Psoas muscle (tissue), 8 donors: Measurements from ENCODE around the gene ERCC1. TPM values are rescaled to one million over a fixed set of nuclear protein-coding genes. Genes with fewer than 3 reads are reported as not detected.

ENCODE experiments used
- ATAC-seq, 4 donors: fragments of 200-7000 bp; cut with Tn5 transposase; one replicate each; pipeline ENCODE4 v1.9.1; 2020; ENCODE audit warnings: moderate library complexity in 3 of 4, mild to moderate bottlenecking in 2 of 4
- DNase-seq, 2 donors: peaks; one replicate each; pipeline ENCODE4 v3.0.0-alpha.2; 2020
- H3K27ac ChIP-seq: fragments of 200-600 bp; one replicate; pipeline ENCODE4 v1.8.0; 2022
- H3K27me3 ChIP-seq, 3 donors: fragments of 200-600 bp in 1 of 3; one replicate each; pipeline versions ENCODE4 v1.6.1 to v1.8.0; 2013 to 2022; ENCODE audit warnings: low read length in 2 of 3, mild to moderate bottlenecking in 2 of 3, moderate library complexity in 1 of 3; ENCODE audit not compliant: insufficient read depth in 3 of 3
- H3K36me3 ChIP-seq, 2 donors: fragments of 200-600 bp in 1 of 2; one replicate each; pipeline versions ENCODE4 v1.6.1 to v1.8.0; 2013 to 2022; ENCODE audit warnings: low read depth in 1 of 2, mild to moderate bottlenecking in 1 of 2, moderate library complexity in 1 of 2; ENCODE audit not compliant: insufficient read depth in 1 of 2
- H3K4me1 ChIP-seq: fragments of 200-600 bp; one replicate; pipeline ENCODE4 v1.8.0; 2022
- H3K4me3 ChIP-seq: fragments of 200-600 bp; one replicate; pipeline ENCODE4 v1.8.0; 2022; ENCODE audit warnings: mild to moderate bottlenecking
- H3K9me3 ChIP-seq: fragments of 200-600 bp; one replicate; pipeline ENCODE4 v1.8.0; 2022
- WGBS, 3 donors: extraction: QIAGEN DNeasy Blood & Tissue Kit; methylation state at CpG; one replicate each; pipeline versions ENCODE4 v1.1.6 to v1.1.7; 2013; 5-methylcytosine and 5-hydroxymethylcytosine counted together
- intact Hi-C, 2 donors: fragments of 100-400 bp; cut with DNase I; formaldehyde crosslinking; loops; one replicate each; pipeline versions ENCODE4 v1.11.0 to v1.14.2; 2022
- polyA plus RNA-seq, 3 donors: library from polyadenylated mRNA; stranded (reverse); fragments of 200-250 nt; gene quantifications; one replicate each; pipeline ENCODE4 v1.2.3, GENCODE V29; 2013
- total RNA-seq, 4 donors: library from RNA; stranded (reverse); fragmentation: NEBNext Ultra II Directional in 2 of 4; extraction: Animal tissue kit (Norgen Biotek cat#: 25700) in 2 of 4; gene quantifications; one replicate each; pipeline versions ENCODE4 v1.2.1 to v1.2.4, GENCODE V29; 2021 to 2023
- TF ChIP-seq, protein P1 (sequence below): fragments of 200-600 bp; IDR thresholded peaks from one replicate; pipeline ENCODE4 v1.8.0; 2022; ENCODE audit warnings: antibody characterized with exemption
- donor health status: healthy with polysubstance abuse.
- donor health status: DM: no; HTN: no; CAD: no; lungs with moderate emphysema.
- donor health status: Bipolar disorder and iron deficiency.
- donor health status: healthy.
- donor health status: DM: yes; HTN: yes; CAD: no.
- donor health status: DM: no; HTN: no; CAD: no.
- donor health status: DM: no; HTN: no; CAD: no.
- donor health status: DM: yes; HTN: yes; CAD: no.

ERCC1 gene
- total and polyA plus RNA-seq, 7 donors, result 59.5 to 2,153 (median 84.6) TPM

DNA sequence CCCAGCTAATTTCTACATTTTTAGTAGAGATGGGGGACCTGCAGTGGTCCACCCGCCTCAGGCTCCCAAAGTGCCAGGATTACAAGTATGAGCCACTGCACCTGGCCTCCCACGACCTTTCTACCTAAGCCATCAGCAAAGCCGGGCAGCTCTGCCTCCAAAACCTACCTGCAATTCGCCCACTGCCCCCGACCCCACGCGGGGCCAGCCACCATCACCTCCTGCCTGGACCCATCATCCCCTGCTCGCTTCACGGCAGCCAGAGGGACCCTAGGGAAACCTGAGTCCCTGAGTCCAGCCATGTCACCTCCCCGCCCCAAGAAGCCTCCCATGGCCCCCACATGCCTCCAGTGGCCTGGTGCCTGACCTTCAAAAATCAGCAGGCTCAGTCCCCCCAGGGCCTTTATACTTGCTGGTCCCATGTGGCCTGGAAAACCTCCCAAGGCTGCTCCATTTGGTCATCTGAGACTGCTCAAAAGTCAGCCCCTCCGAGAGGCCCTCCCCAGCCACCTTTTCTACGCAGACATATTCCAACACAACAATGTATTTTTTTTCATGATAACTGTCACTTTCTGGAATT is 65.4 kb downstream of the ERCC1 start:
- TF ChIP-seq, protein P1, sequence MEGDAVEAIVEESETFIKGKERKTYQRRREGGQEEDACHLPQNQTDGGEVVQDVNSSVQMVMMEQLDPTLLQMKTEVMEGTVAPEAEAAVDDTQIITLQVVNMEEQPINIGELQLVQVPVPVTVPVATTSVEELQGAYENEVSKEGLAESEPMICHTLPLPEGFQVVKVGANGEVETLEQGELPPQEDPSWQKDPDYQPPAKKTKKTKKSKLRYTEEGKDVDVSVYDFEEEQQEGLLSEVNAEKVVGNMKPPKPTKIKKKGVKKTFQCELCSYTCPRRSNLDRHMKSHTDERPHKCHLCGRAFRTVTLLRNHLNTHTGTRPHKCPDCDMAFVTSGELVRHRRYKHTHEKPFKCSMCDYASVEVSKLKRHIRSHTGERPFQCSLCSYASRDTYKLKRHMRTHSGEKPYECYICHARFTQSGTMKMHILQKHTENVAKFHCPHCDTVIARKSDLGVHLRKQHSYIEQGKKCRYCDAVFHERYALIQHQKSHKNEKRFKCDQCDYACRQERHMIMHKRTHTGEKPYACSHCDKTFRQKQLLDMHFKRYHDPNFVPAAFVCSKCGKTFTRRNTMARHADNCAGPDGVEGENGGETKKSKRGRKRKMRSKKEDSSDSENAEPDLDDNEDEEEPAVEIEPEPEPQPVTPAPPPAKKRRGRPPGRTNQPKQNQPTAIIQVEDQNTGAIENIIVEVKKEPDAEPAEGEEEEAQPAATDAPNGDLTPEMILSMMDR, result no peak
- intact Hi-C loops, result no loop called here
- no peaks in the 10 kb centered on the region for H3K9me3 ChIP-seq
- H3K27ac ChIP-seq, result no peak overlapping the region
- WGBS, 3 donors, result 86 to 92% (median 91%) methylated on average over 12 of the region's 12 CpGs
- no peaks in the 10 kb centered on the region for H3K27me3 ChIP-seq
- no peaks in the 10 kb centered on the region for H3K4me1 ChIP-seq
- ATAC-seq (no peak), DNase-seq (no peak)
- H3K36me3 ChIP-seq, result peaks cover 0 to 55% of the 10 kb centered on the region in 2 donors
- no peak overlapping the region for H3K4me3 ChIP-seq

DNA sequence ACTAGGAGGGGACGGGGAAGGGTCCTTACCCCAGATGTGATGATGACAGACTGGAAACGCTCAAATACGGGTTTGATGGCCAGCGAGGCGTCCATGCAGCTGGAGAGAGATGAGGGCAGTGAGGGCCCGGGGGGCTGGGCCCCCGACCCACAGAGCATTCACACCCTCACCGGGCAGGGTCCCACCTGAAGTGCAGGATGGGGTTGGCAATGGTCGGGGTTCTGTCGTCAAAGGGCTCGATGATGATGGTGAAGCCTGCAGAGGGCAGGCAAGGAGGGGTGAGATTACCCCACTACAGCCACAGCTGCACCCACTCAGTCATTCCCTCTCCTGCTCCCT is 66.3 kb downstream of the ERCC1 start:
- no peak for DNase-seq
- no peaks in the 10 kb centered on the region for H3K4me1 ChIP-seq
- H3K9me3 ChIP-seq, result no peaks in the 10 kb centered on the region
- 89 to 93% (median 91%) methylated on average over 11 of the region's 11 CpGs for WGBS, 3 donors
- intact Hi-C loops, result no loop called here
- TF ChIP-seq, protein P1, result no peak
- H3K4me3 ChIP-seq, result no peak overlapping the region
- no peaks in the 10 kb centered on the region for H3K27me3 ChIP-seq
- H3K36me3 ChIP-seq, result peaks cover 0 to 55% of the 10 kb centered on the region in 2 donors
- H3K27ac ChIP-seq, result no peak overlapping the region
- ATAC-seq, result no peak

Other genes with a start within 250 kb of the ERCC1 start
- gene TRAPPC6A, start 245.7 kb downstream of the ERCC1 start, total RNA-seq, result 10 to 100 TPM; 12.3 to 42.2 (median 20.6) TPM
- 10 to 100 TPM; 10.8 to 14.5 (median 12.9) TPM for gene TRAPPC6A, start 245.7 kb downstream of the ERCC1 start, polyA plus RNA-seq
- 1 to 10 TPM; 4.1 to 7.8 (median 5.1) TPM for gene BLOC1S3, start 245.1 kb downstream of the ERCC1 start, total RNA-seq
- 1 to 10 TPM; 3.3 to 6.6 (median 6.5) TPM for gene BLOC1S3, start 245.1 kb downstream of the ERCC1 start, polyA plus RNA-seq
- 1 to 10 TPM in 1 of 4 donors, under 1 TPM in 3; 0.62 to 1.3 (median 0.70) TPM for gene EXOC3L2, start 178.5 kb downstream of the ERCC1 start, total RNA-seq
- gene EXOC3L2, start 178.5 kb downstream of the ERCC1 start, polyA plus RNA-seq, result under 1 TPM; 0.17 to 0.53 (median 0.28) TPM
- gene MARK4, start 172.6 kb downstream of the ERCC1 start, total RNA-seq, result 10 to 100 TPM; 29.7 to 37.7 (median 34.4) TPM
- gene MARK4, start 172.6 kb downstream of the ERCC1 start, polyA plus RNA-seq, result 10 to 100 TPM; 11.0 to 12.5 (median 12.4) TPM
- gene CKM, start 101.0 kb downstream of the ERCC1 start, total RNA-seq, result over 10,000 TPM in 3 of 4 donors, 1,000 to 10,000 TPM in 1; 9,755 to 16,244 (median 12,984) TPM
- gene CKM, start 101.0 kb downstream of the ERCC1 start, polyA plus RNA-seq, result over 10,000 TPM in 2 of 3 donors, 1,000 to 10,000 TPM in 1; 9,503 to 23,818 (median 21,473) TPM
- under 1 TPM in 2 of 4 donors, not detected in 2; 0.11 to 0.27 TPM for gene KLC3, start 83.2 kb downstream of the ERCC1 start, total RNA-seq
- gene KLC3, start 83.2 kb downstream of the ERCC1 start, polyA plus RNA-seq, result under 1 TPM in 2 of 3 donors, not detected in 1; 0.03 to 0.05 TPM
- gene ERCC2, start 53.3 kb downstream of the ERCC1 start, total RNA-seq, result 10 to 100 TPM in 3 of 4 donors, 1 to 10 TPM in 1; 9.3 to 16.4 (median 12.5) TPM
- 1 to 10 TPM; 5.0 to 8.3 (median 5.3) TPM for gene ERCC2, start 53.3 kb downstream of the ERCC1 start, polyA plus RNA-seq
- gene PPP1R13L, start 18.8 kb downstream of the ERCC1 start, total RNA-seq, result 1 to 10 TPM; 4.1 to 6.9 (median 5.8) TPM
- gene PPP1R13L, start 18.8 kb downstream of the ERCC1 start, polyA plus RNA-seq, result 10 to 100 TPM in 1 of 3 donors, 1 to 10 TPM in 2; 1.8 to 21.4 (median 1.9) TPM
- 1 to 10 TPM; 6.0 to 9.6 (median 7.1) TPM for gene POLR1G, start 17.3 kb downstream of the ERCC1 start, total RNA-seq
- gene POLR1G, start 17.3 kb downstream of the ERCC1 start, polyA plus RNA-seq, result 10 to 100 TPM in 2 of 3 donors, 1 to 10 TPM in 1; 8.8 to 12.5 (median 11.3) TPM
- 1 to 10 TPM in 3 of 4 donors, under 1 TPM in 1; 0.32 to 9.4 (median 1.7) TPM for gene FOSB, start 44.1 kb upstream of the ERCC1 start, total RNA-seq
- gene FOSB, start 44.1 kb upstream of the ERCC1 start, polyA plus RNA-seq, result 1 to 10 TPM in 1 of 3 donors, under 1 TPM in 2; 0.41 to 5.4 (median 0.65) TPM
- 100 to 1,000 TPM; 214 to 272 (median 242) TPM for gene RTN2, start 73.1 kb upstream of the ERCC1 start, total RNA-seq
- 100 to 1,000 TPM in 1 of 3 donors, 10 to 100 TPM in 2; 46.6 to 199 (median 85.8) TPM for gene RTN2, start 73.1 kb upstream of the ERCC1 start, polyA plus RNA-seq
- under 1 TPM in 1 of 4 donors, not detected in 3; 0.60 TPM for gene PPM1N, start 74.5 kb upstream of the ERCC1 start, total RNA-seq
- gene PPM1N, start 74.5 kb upstream of the ERCC1 start, polyA plus RNA-seq, result under 1 TPM; 0.29 to 0.90 (median 0.31) TPM
- 10 to 100 TPM; 14.2 to 32.8 (median 23.2) TPM for gene VASP, start 83.6 kb upstream of the ERCC1 start, total RNA-seq
- 10 to 100 TPM; 13.5 to 76.3 (median 14.6) TPM for gene VASP, start 83.6 kb upstream of the ERCC1 start, polyA plus RNA-seq
- 10 to 100 TPM; 14.0 to 27.6 (median 17.6) TPM for gene OPA3, start 160.9 kb upstream of the ERCC1 start, total RNA-seq
- gene OPA3, start 160.9 kb upstream of the ERCC1 start, polyA plus RNA-seq, result 10 to 100 TPM in 2 of 3 donors, 1 to 10 TPM in 1; 9.1 to 15.8 (median 12.4) TPM
- gene GPR4, start 178.3 kb upstream of the ERCC1 start, total RNA-seq, result 1 to 10 TPM; 3.0 to 7.5 (median 3.9) TPM
- gene GPR4, start 178.3 kb upstream of the ERCC1 start, polyA plus RNA-seq, result 1 to 10 TPM; 1.6 to 2.6 (median 2.4) TPM
- 10 to 100 TPM; 10.4 to 31.1 (median 18.3) TPM for gene EML2, start 215.5 kb upstream of the ERCC1 start, total RNA-seq
- gene EML2, start 215.5 kb upstream of the ERCC1 start, polyA plus RNA-seq, result 1 to 10 TPM; 6.2 to 8.3 (median 6.7) TPM
- gene GIPR, start 244.3 kb upstream of the ERCC1 start, total RNA-seq, result not detected
- under 1 TPM in 2 of 3 donors, not detected in 1; under 0.01 to 0.08 TPM for gene GIPR, start 244.3 kb upstream of the ERCC1 start, polyA plus RNA-seq